Activated CD4-positive, alpha-beta T cell treated with anti-CD3 and anti-CD28 coated beads, Interleukin-2, amount 10 ng/mL, durations not matched to agents 24 days and 14 days (primary cell): ENCODE data around the gene PNMA8B. TPM values are rescaled to one million over a fixed set of nuclear protein-coding genes. Genes with fewer than 3 reads are reported as not detected.

Source experiments
- DNase-seq: peaks from one replicate; pipeline ENCODE4 v3.0.0; 2022
- H3K27ac Mint-ChIP-seq: one replicate; pipeline ENCODE4 v1.8.0; 2022; ENCODE audit warnings: mild to moderate bottlenecking, mixed read lengths
- H3K27me3 Mint-ChIP-seq: one replicate; pipeline ENCODE4 v1.8.0; 2022; ENCODE audit warnings: mixed read lengths
- H3K36me3 Mint-ChIP-seq: one replicate; pipeline ENCODE4 v1.8.0; 2022; ENCODE audit warnings: low read depth, mild to moderate bottlenecking, mixed read lengths
- H3K4me1 Mint-ChIP-seq: one replicate; pipeline ENCODE4 v1.8.0; 2021; ENCODE audit warnings: mixed read lengths
- H3K4me3 Mint-ChIP-seq: one replicate; pipeline ENCODE4 v1.8.0; 2022; ENCODE audit warnings: mild to moderate bottlenecking, moderate library complexity, mixed read lengths
- H3K9me3 Mint-ChIP-seq: one replicate; pipeline ENCODE4 v1.8.0; 2021; ENCODE audit warnings: mixed read lengths
- intact Hi-C: fragments of 100-400 bp; cut with micrococcal nuclease; formaldehyde crosslinking; loops from one replicate; pipeline ENCODE4 v1.15.1; 2023
- total RNA-seq: library from RNA; stranded (reverse); gene quantifications from 2 replicates; pipeline ENCODE4 v1.2.3, GENCODE V29; 2022

The PNMA8B gene
- total RNA-seq, 1 donor from 2014 or later, result not detected

DNA sequence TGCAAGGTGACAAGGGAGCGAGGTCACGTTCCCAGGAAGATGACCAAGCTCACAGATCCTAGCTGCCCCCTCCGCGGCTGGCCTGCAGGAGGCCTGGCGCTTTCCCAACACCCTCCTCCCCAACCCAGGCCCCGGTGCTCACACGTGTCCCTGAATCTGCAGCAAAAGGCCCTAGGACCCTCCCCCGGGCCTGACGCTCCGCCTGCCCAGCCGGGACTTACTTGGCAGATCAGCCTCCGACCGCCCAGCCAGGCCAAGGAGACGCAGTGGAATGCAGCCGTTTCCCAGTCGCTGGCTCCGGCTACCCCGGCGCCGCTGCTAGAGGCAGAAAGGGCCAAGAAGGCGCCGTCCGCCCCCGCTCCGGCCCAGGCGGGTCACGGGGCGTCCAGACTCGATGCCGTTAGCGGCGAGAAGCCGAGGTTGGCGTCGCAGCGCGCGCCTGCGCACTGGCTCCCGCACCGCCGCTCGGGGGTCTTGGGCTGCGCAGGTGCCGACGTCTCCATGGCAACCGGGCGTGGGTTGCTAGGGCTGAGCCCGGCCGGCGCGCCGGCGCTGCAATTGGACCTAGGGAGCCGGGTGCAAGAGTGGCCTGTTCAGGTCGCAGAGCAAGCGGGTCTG, 24.4 kb downstream of the PNMA8B start, which contains the start of gene PNMA8A:
Gene PNMA8A (minus strand): TSS at position 448 of the 618 bp plus-strand sequence. CDS start 528 bp downstream, outside the sequence.
- DNase-seq, result no peak
- peaks cover 50% of the 10 kb centered on the region for H3K27me3 Mint-ChIP-seq
- no peak within 1 kb of the TSS for H3K4me3 Mint-ChIP-seq
- intact Hi-C loops, result no loop called here
- no peaks in the 10 kb centered on the region for H3K36me3 Mint-ChIP-seq
- H3K27ac Mint-ChIP-seq, result no peak within 1 kb of the TSS
- no peaks in the 10 kb centered on the region for H3K4me1 Mint-ChIP-seq
- H3K9me3 Mint-ChIP-seq, result no peaks in the 10 kb centered on the region

DNA sequence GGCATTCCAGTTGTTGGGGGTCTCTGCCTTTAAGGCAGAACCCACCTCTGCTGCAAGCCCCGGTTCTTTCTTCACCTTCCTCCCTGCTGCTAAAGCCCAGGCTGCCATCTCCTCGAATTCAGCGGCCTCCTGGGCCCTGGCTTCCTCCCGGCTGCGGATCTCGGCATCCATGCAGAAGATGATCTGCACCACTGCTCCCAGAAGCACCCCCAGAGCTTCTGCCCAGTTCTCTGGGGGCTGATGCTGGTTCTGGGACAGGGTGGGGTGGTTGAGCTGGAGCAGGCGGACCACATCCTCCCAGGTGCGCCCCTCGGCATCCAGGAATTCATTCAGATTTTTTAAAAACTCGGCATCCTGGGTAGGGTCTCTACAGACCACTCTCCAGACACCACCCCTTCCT, 25.3 kb downstream of the PNMA8B start:
- peaks cover 50% of the 10 kb centered on the region for H3K27me3 Mint-ChIP-seq

DNA sequence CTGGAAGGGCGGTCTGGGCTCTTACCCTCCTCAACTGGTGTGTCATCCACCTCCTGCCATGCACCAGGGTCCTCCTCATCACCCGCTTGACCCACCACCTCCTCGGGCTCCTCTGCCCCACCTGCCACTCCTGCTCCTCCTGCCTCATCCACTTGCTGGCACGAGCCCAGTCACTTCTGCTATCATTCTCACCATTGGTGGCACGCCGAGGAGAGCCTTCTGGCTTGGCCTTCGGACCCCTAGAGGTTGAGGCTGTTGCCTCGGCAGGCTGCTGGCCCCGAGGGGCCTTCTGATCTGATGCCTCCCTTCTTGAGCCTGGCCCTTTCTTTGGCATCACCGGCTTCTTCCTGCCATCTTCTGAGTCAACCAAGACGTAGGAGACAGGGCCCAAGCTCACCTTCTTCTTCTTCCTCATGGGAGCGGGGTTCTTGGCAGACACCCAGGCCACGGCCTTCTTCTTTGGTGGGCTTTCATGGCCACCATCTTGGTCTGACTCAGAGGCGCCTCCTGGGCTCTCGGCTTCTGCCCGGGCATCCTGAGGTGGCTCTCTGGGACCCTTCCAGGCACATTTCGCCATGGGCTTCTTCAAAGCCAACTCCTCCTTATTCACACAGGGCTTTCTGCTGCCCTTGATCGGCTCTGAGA, 26.0 kb downstream of the PNMA8B start:
- Mint-ChIP-seq H3K9me3 (no peaks in the 10 kb centered on the region), H3K27me3 (peaks cover 52% of the 10 kb centered on the region), H3K4me3 (no peak overlapping the region), H3K27ac (no peak overlapping the region), H3K36me3 (no peaks in the 10 kb centered on the region), H3K4me1 (no peaks in the 10 kb centered on the region)
- intact Hi-C loops, result no loop called here
- DNase-seq, result no peak

More for the DNA sequence above, 25.3 kb downstream of the PNMA8B start:
- H3K36me3 Mint-ChIP-seq, result no peaks in the 10 kb centered on the region
- intact Hi-C loops, result no loop called here
- H3K27ac Mint-ChIP-seq, result no peak overlapping the region
- H3K4me3 Mint-ChIP-seq, result no peak overlapping the region
- H3K9me3 Mint-ChIP-seq, result no peaks in the 10 kb centered on the region
- no peak for DNase-seq
- no peaks in the 10 kb centered on the region for H3K4me1 Mint-ChIP-seq

DNA sequence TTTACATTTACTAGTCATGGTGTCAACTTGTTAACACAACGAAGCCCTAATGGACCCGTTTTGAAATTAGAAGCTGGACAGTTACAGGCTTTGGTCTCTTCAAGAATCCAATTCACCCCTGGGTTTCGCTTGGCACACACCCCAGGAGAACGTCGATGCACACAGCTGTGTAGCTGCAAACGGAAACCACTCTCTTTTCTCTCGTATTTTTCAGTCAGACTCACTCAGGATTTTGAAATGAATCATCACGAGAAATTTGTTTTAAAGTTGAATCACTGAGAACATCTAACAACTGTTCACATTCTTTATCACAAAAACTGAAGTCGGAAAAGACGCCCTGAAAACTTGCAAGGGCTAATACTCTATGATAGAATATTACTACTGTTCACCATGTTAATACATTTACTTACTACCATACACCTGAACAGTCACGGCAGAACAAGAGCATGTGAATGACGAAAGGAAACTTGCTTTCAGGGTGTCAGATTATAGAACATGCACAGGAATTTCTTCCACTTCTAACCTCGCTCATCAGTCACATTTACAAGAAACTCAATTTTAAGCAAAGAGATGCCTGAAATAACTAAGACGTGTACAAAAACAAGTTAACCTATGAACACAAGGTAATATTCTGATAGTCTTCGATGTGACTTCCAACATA, 29.0 kb downstream of the PNMA8B start:
- H3K27me3 Mint-ChIP-seq, result peaks cover 32% of the 10 kb centered on the region
- no peak overlapping the region for H3K4me3 Mint-ChIP-seq
- no peaks in the 10 kb centered on the region for H3K9me3 Mint-ChIP-seq
- intact Hi-C loops, result no loop called here
- H3K36me3 Mint-ChIP-seq, result no peaks in the 10 kb centered on the region
- H3K27ac Mint-ChIP-seq, result no peak overlapping the region
- H3K4me1 Mint-ChIP-seq, result no peaks in the 10 kb centered on the region
- DNase-seq, result no peak

DNA sequence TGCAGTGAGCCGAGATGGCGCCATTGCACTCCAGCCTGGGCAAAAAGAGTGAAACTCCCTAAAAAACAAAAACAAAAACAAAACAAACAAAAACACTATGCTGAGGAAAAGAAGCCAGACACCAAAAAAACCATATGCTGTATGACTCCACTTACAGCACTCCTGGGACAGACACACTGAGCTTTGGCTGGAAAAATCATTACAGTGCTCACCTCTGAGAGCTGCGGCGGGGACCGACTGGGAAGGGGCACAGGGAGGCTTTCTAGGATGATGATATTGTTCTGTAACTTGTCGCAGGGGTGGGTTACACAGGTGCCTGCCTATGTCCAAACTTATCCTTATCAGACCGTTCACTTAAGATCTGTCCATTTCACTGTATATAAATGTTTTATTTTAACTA, 32.2 kb downstream of the PNMA8B start:
- no peaks in the 10 kb centered on the region for H3K36me3 Mint-ChIP-seq
- no peaks in the 10 kb centered on the region for H3K4me1 Mint-ChIP-seq
- H3K9me3 Mint-ChIP-seq, result no peaks in the 10 kb centered on the region
- H3K4me3 Mint-ChIP-seq, result no peak overlapping the region
- no peak overlapping the region for H3K27ac Mint-ChIP-seq
- no peak for DNase-seq
- peaks cover 16% of the 10 kb centered on the region for H3K27me3 Mint-ChIP-seq
- intact Hi-C loops, result no loop called here

DNA sequence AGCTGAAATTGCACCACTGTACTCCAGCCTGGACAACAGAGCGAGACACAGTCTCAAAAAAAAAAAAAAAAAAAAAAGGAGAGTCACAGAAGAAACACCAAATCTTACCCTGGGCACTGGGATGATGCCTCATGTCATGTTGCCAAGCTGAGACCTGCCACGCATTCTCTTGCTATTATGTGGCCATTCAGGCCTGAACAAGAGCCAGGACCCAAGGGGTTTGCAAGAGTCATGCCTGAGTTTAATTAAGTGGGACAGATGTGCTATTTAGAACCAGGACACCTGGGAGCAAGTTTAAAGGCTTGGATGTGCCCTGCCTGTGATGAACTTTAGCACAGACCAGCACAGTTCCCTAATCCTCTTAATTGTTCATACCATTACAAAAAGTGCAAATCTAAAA, 34.1 kb downstream of the PNMA8B start:
- peaks cover 7% of the 10 kb centered on the region for H3K27me3 Mint-ChIP-seq
- no peaks in the 10 kb centered on the region for H3K36me3 Mint-ChIP-seq
- DNase-seq, result no peak
- H3K9me3 Mint-ChIP-seq, result no peaks in the 10 kb centered on the region
- no peak overlapping the region for H3K4me3 Mint-ChIP-seq
- intact Hi-C loops, result no loop called here
- no peaks in the 10 kb centered on the region for H3K4me1 Mint-ChIP-seq
- H3K27ac Mint-ChIP-seq, result no peak overlapping the region

DNA sequence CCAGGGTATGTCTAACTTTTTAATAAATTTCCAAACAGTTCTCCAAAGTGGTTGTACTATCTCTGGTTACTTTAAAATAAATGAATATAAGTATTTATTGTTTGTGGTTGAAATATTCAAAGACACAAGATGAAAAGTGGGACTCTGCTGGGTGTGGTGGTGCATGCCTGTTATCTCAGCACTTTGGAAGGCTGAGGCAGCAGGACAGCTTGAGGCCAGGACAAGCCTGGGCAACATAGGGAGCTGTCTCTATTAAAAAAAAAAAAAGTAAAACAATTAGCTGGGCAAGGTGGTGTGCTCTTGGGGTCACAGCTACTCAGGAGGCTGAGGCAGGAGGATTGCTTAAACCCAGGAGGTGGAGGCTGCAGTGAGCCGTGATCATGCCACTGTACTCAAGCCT, 34.7 kb downstream of the PNMA8B start:
- intact Hi-C loops, result no loop called here
- no peak overlapping the region for H3K27ac Mint-ChIP-seq
- H3K4me1 Mint-ChIP-seq, result no peaks in the 10 kb centered on the region
- H3K4me3 Mint-ChIP-seq, result no peak overlapping the region
- no peaks in the 10 kb centered on the region for H3K36me3 Mint-ChIP-seq
- no peaks in the 10 kb centered on the region for H3K9me3 Mint-ChIP-seq
- peaks cover 6% of the 10 kb centered on the region for H3K27me3 Mint-ChIP-seq
- no peak for DNase-seq

DNA sequence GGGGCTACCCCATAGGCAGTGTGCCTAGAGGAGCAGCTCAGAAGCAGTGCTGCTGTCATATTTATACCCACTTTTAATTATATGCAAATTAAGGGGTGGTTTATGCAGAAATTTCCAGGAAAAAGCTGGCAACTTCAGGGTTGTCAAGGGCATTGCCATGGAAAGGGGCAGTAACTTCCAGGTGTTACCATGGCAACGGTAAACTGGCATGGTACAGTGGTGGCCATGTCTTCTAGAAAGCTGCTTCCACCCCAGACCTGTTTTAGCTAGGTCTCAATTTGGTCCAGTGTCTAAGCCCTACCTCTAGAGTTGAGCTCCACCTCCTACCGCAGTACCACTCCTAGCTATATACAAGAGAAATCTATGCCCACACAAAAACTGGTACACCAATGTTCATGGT, 35.6 kb downstream of the PNMA8B start:
- Mint-ChIP-seq H3K9me3 (no peaks in the 10 kb centered on the region), H3K4me1 (no peaks in the 10 kb centered on the region), H3K27ac (no peak overlapping the region), H3K27me3 (peaks cover 6% of the 10 kb centered on the region), H3K36me3 (no peaks in the 10 kb centered on the region), H3K4me3 (no peak overlapping the region)
- no peak for DNase-seq
- intact Hi-C loops, result no loop called here

DNA sequence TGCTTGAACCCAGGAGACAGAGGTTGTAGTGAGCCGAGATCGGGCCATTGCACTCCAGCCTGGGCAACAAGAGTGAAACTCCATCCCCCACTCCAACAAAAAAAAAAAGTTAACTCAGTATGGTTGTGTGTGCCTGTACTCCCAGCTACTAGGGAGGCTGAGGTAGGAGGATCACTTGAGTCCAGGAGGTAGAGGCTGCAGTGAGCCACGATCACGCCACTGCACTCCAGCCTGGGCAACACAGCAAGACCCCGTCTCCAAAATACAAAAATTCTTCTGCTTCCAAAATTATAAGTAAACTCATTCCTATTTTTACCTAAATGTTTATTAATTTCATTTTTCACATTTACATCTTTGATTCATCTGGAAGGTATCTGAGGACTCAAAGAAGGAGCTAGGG, 38.7 kb downstream of the PNMA8B start:
- Mint-ChIP-seq H3K4me1 (no peaks in the 10 kb centered on the region), H3K9me3 (no peaks in the 10 kb centered on the region), H3K36me3 (no peaks in the 10 kb centered on the region), H3K27ac (no peak overlapping the region), H3K4me3 (no peak overlapping the region), H3K27me3 (peaks cover 7% of the 10 kb centered on the region)
- DNase-seq, result no peak
- intact Hi-C loops, result no loop called here

DNA sequence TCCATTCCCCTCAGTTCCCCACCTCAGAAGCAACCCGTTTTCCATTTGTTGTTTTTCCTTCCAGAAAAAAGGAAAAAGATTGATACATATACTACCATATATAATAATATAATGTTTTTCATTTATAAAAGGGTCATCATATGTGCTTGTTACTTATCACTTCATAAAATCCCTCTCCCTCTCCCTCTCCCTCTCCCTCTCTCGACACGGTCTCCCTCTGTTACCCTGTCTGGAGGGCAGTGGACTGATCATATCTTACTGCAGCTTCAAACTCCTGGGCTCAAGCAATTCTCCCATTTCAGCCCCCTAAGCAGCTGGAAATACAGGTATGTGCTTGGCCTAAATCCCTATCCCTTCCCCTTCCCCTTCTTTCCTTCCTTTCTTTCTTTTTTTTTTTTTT, 41.4 kb downstream of the PNMA8B start:
- H3K27ac Mint-ChIP-seq, result no peak overlapping the region
- intact Hi-C loops, result no loop called here
- peaks cover 18% of the 10 kb centered on the region for H3K27me3 Mint-ChIP-seq
- no peaks in the 10 kb centered on the region for H3K4me1 Mint-ChIP-seq
- H3K9me3 Mint-ChIP-seq, result no peaks in the 10 kb centered on the region
- no peak for DNase-seq
- no peaks in the 10 kb centered on the region for H3K36me3 Mint-ChIP-seq
- H3K4me3 Mint-ChIP-seq, result no peak overlapping the region

DNA sequence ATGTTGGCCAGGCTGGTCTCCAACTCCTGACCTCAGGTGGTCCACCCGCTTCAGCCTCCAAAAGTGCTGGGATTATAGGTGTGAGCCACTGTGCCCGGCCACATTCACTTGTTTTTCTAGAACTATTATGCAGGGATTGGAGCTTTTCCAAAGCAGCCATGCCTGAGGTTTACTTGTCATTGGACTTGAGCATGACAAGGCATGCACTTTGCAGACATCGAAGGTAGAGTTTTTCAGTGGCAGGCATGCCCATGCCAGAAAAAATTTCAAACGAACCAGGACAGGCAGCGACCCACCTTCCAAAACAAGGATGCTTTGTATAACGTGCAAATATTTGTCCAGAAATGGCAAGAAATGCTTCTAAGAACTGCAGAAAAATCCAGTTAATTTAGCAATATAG, 42.0 kb downstream of the PNMA8B start:
- Mint-ChIP-seq H3K9me3 (no peaks in the 10 kb centered on the region), H3K36me3 (no peaks in the 10 kb centered on the region), H3K27me3 (peaks cover 18% of the 10 kb centered on the region), H3K27ac (no peak overlapping the region), H3K4me1 (no peaks in the 10 kb centered on the region), H3K4me3 (no peak overlapping the region)
- intact Hi-C loops, result no loop called here
- no peak for DNase-seq

DNA sequence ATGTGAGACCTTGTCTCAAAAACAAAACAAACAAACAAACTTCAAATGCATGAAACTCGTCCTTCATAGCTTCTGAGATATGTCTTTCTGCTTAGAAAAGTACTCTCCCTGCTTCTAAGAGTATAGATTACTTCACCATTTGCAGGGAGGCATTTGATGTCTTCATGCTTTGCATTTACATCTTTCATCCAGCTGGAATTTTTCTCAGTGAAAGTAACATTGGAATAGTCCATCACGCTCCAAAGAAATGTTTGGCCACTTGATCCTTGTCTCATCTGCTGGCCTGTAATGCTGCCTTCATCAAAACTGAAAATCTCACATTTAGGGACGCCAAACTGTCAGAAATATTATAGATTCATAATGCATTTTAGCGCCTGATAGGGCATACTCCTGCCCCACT, 43.5 kb downstream of the PNMA8B start:
- Mint-ChIP-seq H3K36me3 (no peaks in the 10 kb centered on the region), H3K27ac (no peak overlapping the region), H3K27me3 (peaks cover 18% of the 10 kb centered on the region), H3K4me1 (no peaks in the 10 kb centered on the region), H3K9me3 (no peaks in the 10 kb centered on the region), H3K4me3 (no peak overlapping the region)
- no peak for DNase-seq
- intact Hi-C loops, result no loop called here

DNA sequence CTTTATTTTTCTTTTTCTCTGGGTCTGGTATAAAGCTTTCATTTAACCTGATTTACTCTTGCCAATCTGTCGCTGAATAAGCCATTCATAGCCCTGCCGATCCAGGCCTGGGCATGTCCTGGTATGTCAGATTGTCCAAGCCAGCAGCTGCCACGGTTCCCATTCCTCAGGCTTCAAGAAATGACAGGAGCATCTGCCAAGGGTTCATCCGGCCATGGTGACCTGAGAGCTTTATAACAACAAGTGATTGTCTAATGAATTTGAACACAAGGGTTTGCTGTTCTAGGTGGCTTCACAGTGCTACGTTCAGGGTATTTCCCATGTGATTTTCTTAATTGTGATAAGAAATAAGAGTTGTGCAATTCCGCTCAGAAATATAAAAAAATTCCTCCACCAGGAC, 44.3 kb downstream of the PNMA8B start:
- no peaks in the 10 kb centered on the region for H3K9me3 Mint-ChIP-seq
- DNase-seq, result no peak
- intact Hi-C loops, result no loop called here

DNA sequence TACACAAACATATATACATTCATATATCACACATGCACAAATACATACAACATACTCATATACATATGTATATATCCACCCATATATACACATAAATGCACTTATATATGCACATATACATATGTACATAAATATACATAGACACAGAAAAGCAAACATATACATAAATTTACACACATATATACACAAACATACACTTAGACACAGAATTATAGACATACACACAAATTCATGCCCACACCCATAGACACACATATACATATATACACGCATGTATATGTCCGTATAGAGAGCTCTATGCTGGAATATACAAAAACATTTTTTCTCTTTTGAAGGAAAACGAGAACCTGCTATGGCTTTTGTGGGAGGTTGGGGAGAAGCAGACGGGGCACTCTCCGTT, 44.9 kb downstream of the PNMA8B start:
- DNase-seq, result no peak

More for the DNA sequence above, 44.3 kb downstream of the PNMA8B start:
- Mint-ChIP-seq H3K27me3 (peaks cover 18% of the 10 kb centered on the region), H3K4me3 (no peak overlapping the region), H3K36me3 (no peaks in the 10 kb centered on the region), H3K27ac (no peak overlapping the region), H3K4me1 (no peaks in the 10 kb centered on the region)

More for the DNA sequence above, 44.9 kb downstream of the PNMA8B start:
- intact Hi-C loops, result no loop called here
- H3K4me1 Mint-ChIP-seq, result no peaks in the 10 kb centered on the region
- no peak overlapping the region for H3K4me3 Mint-ChIP-seq
- no peak overlapping the region for H3K27ac Mint-ChIP-seq
- no peaks in the 10 kb centered on the region for H3K9me3 Mint-ChIP-seq
- no peaks in the 10 kb centered on the region for H3K36me3 Mint-ChIP-seq
- peaks cover 18% of the 10 kb centered on the region for H3K27me3 Mint-ChIP-seq
